ENCODE data around the gene NCAM1.
"Not testable (repeated sequence)": the region's sequence is repeated elsewhere in the genome, so short reads cannot be mapped to it uniquely, and the experiment has no call there.

NCAM1 gene

GRCh38 chr11:113288286-113288863 lies 327.2 kb downstream of the NCAM1 start:
- Mint-ChIP-seq H3K9me3 (no peaks in the 10 kb centered on the region), H3K27me3 (peaks cover 2% of the 10 kb centered on the region), H3K4me3 (no peak overlapping the region), H3K36me3 (no peaks in the 10 kb centered on the region), H3K27ac (no peak overlapping the region), H3K4me1 (no peaks in the 10 kb centered on the region)
- no peak for ATAC-seq

- Mint-ChIP-seq H3K4me3 (no peak overlapping the region), H3K36me3 (peaks cover 4% of the 10 kb centered on the region), H3K27ac (no peak overlapping the region), H3K27me3 (peaks cover 15% of the 10 kb centered on the region), H3K4me1 (no peaks in the 10 kb centered on the region), H3K9me3 (no peaks in the 10 kb centered on the region)
- ATAC-seq, result peak; percentile 93
Measured at GRCh38 chr11:113289431-113290187, 328.4 kb downstream of the NCAM1 start.

- H3K27ac Mint-ChIP-seq, result no peak overlapping the region
- H3K36me3 Mint-ChIP-seq, result peaks cover 4% of the 10 kb centered on the region
- H3K9me3 Mint-ChIP-seq, result no peaks in the 10 kb centered on the region
- no peak overlapping the region for H3K4me3 Mint-ChIP-seq
- ATAC-seq, result no peak
- H3K27me3 Mint-ChIP-seq, result peaks cover 31% of the 10 kb centered on the region
- no peaks in the 10 kb centered on the region for H3K4me1 Mint-ChIP-seq
Measured at GRCh38 chr11:113293936-113294335, 332.7 kb downstream of the NCAM1 start.

- no peaks in the 10 kb centered on the region for H3K9me3 Mint-ChIP-seq
- ATAC-seq, result no peak
- H3K27ac Mint-ChIP-seq, result no peak overlapping the region
- H3K27me3 Mint-ChIP-seq, result peaks cover 38% of the 10 kb centered on the region
- peaks cover 4% of the 10 kb centered on the region for H3K36me3 Mint-ChIP-seq
- H3K4me3 Mint-ChIP-seq, result no peak overlapping the region
- no peaks in the 10 kb centered on the region for H3K4me1 Mint-ChIP-seq
Measured at GRCh38 chr11:113295993-113296392, 334.8 kb downstream of the NCAM1 start.

- H3K36me3 Mint-ChIP-seq, result peaks cover 4% of the 10 kb centered on the region
- H3K27ac Mint-ChIP-seq, result no peak overlapping the region
- no peak overlapping the region for H3K4me3 Mint-ChIP-seq
- no peaks in the 10 kb centered on the region for H3K4me1 Mint-ChIP-seq
- H3K27me3 Mint-ChIP-seq, result peaks cover 38% of the 10 kb centered on the region
- no peaks in the 10 kb centered on the region for H3K9me3 Mint-ChIP-seq
- no peak for ATAC-seq
Measured at GRCh38 chr11:113296447-113297205, 335.4 kb downstream of the NCAM1 start.

- not testable (repeated sequence) for H3K27ac Mint-ChIP-seq, H3K9me3 Mint-ChIP-seq, H3K4me3 Mint-ChIP-seq, ATAC-seq, H3K36me3 Mint-ChIP-seq, H3K4me1 Mint-ChIP-seq
- peaks cover 35% of the 10 kb centered on the region for H3K27me3 Mint-ChIP-seq
Measured at GRCh38 chr11:113298496-113298895, 337.3 kb downstream of the NCAM1 start.

- no peak overlapping the region for H3K27ac Mint-ChIP-seq
- H3K4me1 Mint-ChIP-seq, result peaks cover 7% of the 10 kb centered on the region
- H3K36me3 Mint-ChIP-seq, result no peaks in the 10 kb centered on the region
- H3K9me3 Mint-ChIP-seq, result no peaks in the 10 kb centered on the region
- no peak for ATAC-seq
- H3K27me3 Mint-ChIP-seq, result peaks cover 4% of the 10 kb centered on the region
- H3K4me3 Mint-ChIP-seq, result no peak overlapping the region
Measured at GRCh38 chr11:113304916-113305315, 343.7 kb downstream of the NCAM1 start.

GRCh38 chr11:113305440-113306336 lies 344.5 kb downstream of the NCAM1 start:
- Mint-ChIP-seq H3K27ac (no peak overlapping the region), H3K36me3 (no peaks in the 10 kb centered on the region)

GRCh38 chr11:113308601-113309000 lies 347.4 kb downstream of the NCAM1 start:
- Mint-ChIP-seq H3K36me3 (no peaks in the 10 kb centered on the region), H3K9me3 (no peaks in the 10 kb centered on the region), H3K4me3 (no peak overlapping the region), H3K4me1 (peaks cover 9% of the 10 kb centered on the region), H3K27me3 (no peaks in the 10 kb centered on the region), H3K27ac (no peak overlapping the region)
- no peak for ATAC-seq

More at GRCh38 chr11:113305440-113306336, 344.5 kb downstream of the NCAM1 start:
- Mint-ChIP-seq H3K4me1 (peaks cover 7% of the 10 kb centered on the region), H3K9me3 (no peaks in the 10 kb centered on the region), H3K4me3 (no peak overlapping the region), H3K27me3 (no peaks in the 10 kb centered on the region)
- peak; percentile 85 for ATAC-seq

GRCh38 chr11:113311536-113311935 lies 350.3 kb downstream of the NCAM1 start:
- Mint-ChIP-seq H3K36me3 (no peaks in the 10 kb centered on the region), H3K9me3 (no peaks in the 10 kb centered on the region), H3K4me3 (no peak overlapping the region), H3K27me3 (no peaks in the 10 kb centered on the region), H3K4me1 (peaks cover 17% of the 10 kb centered on the region), H3K27ac (no peak overlapping the region)
- ATAC-seq, result no peak

- ATAC-seq, result no peak
- Mint-ChIP-seq H3K9me3 (no peaks in the 10 kb centered on the region), H3K4me3 (peak overlapping the region; percentile 88), H3K36me3 (peaks cover 14% of the 10 kb centered on the region), H3K27ac (peak overlapping the region; percentile 77), H3K27me3 (no peaks in the 10 kb centered on the region), H3K4me1 (peaks cover 17% of the 10 kb centered on the region)
Measured at GRCh38 chr11:113313601-113314000, 352.4 kb downstream of the NCAM1 start.

GRCh38 chr11:113314065-113314388 lies 352.8 kb downstream of the NCAM1 start:
- no peaks in the 10 kb centered on the region for H3K27me3 Mint-ChIP-seq
- peaks cover 17% of the 10 kb centered on the region for H3K4me1 Mint-ChIP-seq
- ATAC-seq, result no peak
- peak overlapping the region; percentile 77 for H3K27ac Mint-ChIP-seq
- H3K36me3 Mint-ChIP-seq, result peaks cover 19% of the 10 kb centered on the region
- H3K9me3 Mint-ChIP-seq, result no peaks in the 10 kb centered on the region
- H3K4me3 Mint-ChIP-seq, result peak overlapping the region; percentile 88

- peak; percentile 100 for ATAC-seq
- no peaks in the 10 kb centered on the region for H3K9me3 Mint-ChIP-seq
- H3K27me3 Mint-ChIP-seq, result no peaks in the 10 kb centered on the region
- H3K4me1 Mint-ChIP-seq, result peaks cover 17% of the 10 kb centered on the region
- H3K4me3 Mint-ChIP-seq, result peak within 1 kb of the TSS; percentile 88
- H3K27ac Mint-ChIP-seq, result peak within 1 kb of the TSS; percentile 77
- H3K36me3 Mint-ChIP-seq, result peaks cover 25% of the 10 kb centered on the region
Measured at GRCh38 chr11:113314389-113315301, 353.4 kb downstream of the NCAM1 start, which contains the start of gene TTC12. TTC12 (plus strand) TSS chr11:113314583; CDS start chr11:113316258, 1,675 bp downstream.

GRCh38 chr11:113315811-113316210 lies 354.6 kb downstream of the NCAM1 start:
- no peaks in the 10 kb centered on the region for H3K9me3 Mint-ChIP-seq
- H3K27me3 Mint-ChIP-seq, result no peaks in the 10 kb centered on the region
- no peak for ATAC-seq
- H3K36me3 Mint-ChIP-seq, result peaks cover 31% of the 10 kb centered on the region
- H3K4me3 Mint-ChIP-seq, result peak overlapping the region; percentile 41
- peaks cover 17% of the 10 kb centered on the region for H3K4me1 Mint-ChIP-seq
- H3K27ac Mint-ChIP-seq, result no peak overlapping the region

All from stimulated activated memory B cell treated with anti-CD40 and anti-IgM and Interleukin-4, amounts not matched to agents 10 μg/mL and 1 μg/mL and 100 μg/mL, for 72 hours (primary cell).